HG02885 (cell line): ENCODE results near the gene MTHFR.

Experiments used
- ATAC-seq: cut with Tn5 transposase; IDR thresholded peaks from one replicate; pipeline ENCODE4 v1.9.1; 2021; ENCODE audit warnings: mild to moderate bottlenecking; ENCODE audit not compliant: unreplicated experiment, poor library complexity

Gene MTHFR

DNA sequence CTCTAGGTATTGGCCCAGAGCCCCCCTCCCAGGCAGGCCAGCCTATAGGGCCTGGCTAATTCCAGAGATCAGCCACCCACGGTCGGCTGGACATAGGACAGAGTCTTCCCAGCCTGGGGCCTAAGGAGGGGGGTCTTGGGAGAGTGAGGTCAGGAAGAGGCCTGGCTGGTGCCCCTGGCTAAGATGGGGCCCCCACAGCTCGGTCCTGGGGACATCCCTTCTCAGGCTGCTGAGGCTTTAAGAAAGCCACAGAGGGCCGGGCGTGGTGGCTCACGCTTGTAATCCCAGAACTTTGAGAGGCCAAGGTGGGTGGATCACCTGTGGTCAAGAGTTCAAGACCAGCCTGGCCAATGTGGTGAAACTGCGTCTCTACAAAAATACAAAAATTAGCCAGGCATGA is 41.2 kb downstream of the MTHFR start:
- no peak for ATAC-seq

DNA sequence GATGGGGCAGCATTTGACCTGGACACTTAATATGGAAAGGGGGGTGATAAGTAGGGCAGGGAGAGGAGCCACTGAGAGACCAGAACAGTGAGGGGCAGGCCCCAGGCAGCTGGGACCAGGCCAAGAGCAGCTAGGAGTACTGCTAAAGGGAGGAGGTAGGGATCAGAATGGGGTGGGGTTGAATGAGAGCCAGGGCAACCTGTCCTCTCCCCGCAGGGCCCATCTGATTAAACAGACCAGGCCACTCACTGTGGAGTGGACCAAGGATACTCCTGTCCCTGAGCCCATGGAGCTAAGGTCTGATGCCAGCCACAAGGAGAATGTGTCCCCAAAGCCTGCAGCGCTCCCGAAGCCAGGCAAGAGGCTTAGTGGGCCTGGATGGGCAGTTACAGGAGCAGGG is 41.6 kb downstream of the MTHFR start:
- ATAC-seq, result no peak

DNA sequence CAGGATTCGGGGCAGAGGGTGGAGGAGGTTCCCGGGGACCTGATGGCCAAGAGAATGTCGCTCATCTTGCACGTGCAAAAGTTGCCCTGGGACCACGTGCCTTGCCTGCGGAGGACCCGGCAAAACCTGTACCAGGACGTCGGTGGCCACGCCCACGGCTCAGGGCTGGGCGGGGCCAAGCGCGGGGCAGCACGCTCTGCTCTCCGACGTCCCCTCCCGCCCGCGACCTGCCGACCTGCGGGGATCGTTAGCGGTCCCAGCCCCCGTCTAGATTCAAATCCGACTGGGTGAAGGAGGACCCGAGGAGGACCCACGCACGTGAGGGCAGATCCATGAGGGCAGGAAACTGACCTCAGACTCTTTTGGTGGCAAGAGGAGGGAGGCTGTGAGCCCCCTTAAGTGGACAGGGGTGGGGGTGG is 43.8 kb downstream of the MTHFR start, which contains the start of gene C1orf167:
Gene C1orf167 (plus strand): TSS at position 206 of the 419 bp plus-strand sequence. CDS start 2,208 bp downstream, outside the sequence.
- ATAC-seq, result no peak

DNA sequence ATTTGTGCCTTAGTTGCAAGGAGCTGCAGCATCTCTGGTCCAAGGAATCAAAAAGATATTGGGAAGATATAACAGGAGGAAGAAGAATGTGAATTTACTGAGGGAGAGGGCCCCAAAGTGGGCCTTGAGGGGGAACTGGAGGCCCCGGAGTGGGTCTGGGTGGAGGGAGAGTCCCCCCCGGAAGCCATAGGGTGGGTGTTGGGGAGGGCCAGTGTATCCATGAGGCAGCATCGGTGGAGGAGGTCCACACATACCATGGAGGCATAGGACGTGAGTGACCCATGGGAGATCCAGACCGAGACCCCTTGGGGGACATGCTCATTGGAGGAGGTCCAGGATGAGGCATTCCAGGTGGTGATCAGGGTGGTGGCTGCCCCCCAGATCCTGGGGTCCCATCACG is 44.5 kb downstream of the MTHFR start:
- no peak for ATAC-seq

DNA sequence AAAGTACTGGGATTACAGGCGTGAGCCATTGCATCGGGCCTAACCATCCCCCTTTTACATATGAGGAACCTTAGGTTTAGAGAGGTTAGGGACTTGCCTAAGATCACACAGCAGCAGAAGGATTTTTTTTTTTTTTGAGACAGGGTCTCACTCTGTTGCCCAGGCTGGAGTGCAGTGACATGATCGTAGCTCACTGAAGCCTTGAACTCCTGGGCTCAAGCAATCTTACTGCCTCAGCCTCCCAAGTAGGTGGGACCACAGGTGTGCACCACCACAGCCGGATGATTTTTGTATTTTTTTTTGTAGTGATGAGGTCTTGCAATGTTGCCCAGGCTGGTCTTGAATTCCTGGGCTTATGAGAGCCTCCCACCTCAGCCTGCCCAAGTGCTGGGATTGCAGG is 46.0 kb downstream of the MTHFR start:
- no peak for ATAC-seq

DNA sequence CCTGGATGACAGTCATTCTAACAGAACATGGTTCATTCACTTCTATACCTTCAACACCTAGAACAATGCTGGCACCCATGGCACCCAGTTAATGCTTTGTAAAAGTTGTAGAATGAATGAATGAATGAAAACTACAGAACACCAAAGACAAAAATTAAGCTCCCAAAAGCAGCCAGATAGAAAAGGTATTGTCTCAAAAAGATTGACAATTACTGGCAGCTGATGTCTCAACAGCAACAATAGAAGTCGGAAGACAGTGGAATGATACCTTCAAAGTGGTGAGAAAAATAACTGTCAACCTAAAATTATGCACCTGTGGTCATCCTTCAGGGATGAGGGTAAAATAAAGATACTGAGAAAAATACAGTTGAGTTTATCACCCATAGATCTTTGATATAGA is 48.7 kb downstream of the MTHFR start:
- no peak for ATAC-seq

DNA sequence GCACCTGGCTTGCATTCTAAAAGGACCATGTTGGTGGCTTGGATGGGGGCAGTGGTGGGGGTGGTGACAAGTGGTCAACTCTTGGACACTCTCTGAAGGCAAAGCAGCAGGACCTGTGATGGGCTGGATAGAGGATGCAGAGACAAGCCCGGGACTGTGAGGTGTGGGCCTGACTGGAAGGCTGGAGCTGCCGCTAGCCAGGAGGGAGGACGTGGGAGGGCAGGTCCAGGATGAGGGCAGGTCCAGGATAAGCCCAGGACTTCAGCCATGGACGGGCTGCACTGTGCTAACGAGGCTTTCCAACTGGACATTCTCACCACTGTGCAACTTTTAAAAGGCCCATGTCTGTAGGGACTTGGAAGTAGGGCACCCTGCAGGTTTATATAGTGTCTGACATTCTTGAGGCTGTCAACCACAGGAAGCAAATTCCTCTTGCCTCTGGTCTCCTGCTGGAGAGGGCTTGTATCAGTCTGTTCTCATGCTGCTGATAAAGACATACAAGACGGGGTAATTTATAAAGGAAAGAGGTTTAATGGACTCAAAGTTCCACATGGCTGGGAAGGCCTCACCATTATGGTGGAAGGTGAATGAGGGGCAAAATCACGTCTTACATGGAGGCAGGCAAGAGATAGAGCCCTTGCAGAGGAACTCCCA is 52.1 kb downstream of the MTHFR start:
- no peak for ATAC-seq

DNA sequence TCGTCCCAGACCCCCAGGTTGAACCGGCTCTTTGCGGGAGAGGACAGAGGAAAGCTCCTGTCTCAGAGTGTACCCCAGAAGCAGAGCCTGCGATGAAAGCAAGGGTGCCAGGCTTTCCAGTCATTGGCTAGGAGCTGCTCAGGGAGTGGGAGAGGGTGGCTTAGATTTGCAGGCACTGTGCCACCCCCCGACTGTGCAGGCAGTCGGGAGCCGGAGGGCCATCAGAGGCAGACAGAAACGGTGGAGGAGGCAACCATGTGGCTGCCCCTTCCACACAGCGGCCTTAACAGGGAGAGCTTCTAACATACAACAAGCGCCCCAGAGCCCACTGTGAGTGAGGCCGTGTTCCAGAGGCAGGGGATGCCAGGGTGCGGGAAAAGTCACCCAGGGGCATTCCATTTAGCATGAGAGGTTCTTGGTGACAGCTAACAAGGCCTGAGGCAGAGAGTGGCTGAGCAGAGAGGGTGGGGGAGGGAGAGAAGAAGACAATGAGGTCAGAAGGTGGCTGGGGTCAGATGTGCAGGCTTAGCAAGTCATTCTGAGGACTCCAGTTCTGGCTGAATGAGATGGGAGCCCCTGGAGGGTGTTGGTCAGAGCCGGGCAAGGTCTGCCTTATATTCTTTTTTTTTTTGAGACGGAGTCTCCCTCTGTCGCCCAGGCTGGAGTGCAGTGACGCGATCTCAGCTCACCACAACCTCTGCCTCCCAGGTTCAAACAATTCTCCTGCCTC is 53.2 kb downstream of the MTHFR start:
- ATAC-seq, result no peak

DNA sequence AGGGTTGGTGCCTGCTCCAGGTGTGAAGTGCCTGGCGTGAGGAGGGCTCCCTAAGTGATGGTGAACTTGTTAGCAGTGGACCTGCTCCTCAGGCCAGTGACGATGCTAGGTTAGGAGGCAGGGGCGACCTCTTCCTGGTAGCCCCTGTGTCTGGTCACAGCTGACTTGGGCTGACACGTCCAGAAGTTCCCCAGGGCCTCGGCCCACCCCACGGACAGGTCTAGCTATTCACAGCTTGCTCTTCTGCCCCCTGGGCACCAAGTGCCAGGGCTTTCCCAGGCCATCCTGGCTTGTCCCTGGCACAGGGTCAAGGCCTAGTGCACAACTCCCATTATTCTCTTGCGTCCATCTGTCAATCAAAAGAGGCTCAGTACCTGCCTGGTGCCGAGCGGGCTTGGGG is 54.7 kb downstream of the MTHFR start:
- no peak for ATAC-seq

- ATAC-seq, result no peak
These were observed 55.8 kb downstream of the MTHFR start for GRCh38 chr1:11749996-11750395.

DNA sequence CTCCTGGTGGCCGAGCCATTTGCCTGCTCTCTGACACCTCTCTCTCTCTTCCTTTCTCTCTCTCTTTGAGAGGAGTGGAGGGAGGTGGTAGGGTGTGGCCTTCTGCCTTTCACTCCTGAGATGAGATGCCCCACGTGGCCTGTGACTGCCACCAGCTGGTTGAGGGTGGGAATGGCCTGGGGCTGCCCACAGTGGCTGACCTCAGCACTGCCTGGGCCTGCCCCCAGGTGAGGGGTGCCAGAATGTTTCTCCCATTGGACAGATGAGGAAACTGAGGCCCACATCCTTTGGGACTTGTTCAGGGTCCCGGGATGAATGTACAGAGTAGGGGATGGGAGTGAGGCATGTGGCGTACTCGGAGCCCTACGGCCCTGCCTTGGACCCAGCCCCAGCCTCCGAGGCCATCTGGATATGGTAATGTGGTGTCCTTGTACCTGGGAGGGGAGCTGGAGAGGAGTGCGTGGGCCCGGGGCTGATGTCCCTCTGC is 56.5 kb downstream of the MTHFR start:
- no peak for ATAC-seq

DNA sequence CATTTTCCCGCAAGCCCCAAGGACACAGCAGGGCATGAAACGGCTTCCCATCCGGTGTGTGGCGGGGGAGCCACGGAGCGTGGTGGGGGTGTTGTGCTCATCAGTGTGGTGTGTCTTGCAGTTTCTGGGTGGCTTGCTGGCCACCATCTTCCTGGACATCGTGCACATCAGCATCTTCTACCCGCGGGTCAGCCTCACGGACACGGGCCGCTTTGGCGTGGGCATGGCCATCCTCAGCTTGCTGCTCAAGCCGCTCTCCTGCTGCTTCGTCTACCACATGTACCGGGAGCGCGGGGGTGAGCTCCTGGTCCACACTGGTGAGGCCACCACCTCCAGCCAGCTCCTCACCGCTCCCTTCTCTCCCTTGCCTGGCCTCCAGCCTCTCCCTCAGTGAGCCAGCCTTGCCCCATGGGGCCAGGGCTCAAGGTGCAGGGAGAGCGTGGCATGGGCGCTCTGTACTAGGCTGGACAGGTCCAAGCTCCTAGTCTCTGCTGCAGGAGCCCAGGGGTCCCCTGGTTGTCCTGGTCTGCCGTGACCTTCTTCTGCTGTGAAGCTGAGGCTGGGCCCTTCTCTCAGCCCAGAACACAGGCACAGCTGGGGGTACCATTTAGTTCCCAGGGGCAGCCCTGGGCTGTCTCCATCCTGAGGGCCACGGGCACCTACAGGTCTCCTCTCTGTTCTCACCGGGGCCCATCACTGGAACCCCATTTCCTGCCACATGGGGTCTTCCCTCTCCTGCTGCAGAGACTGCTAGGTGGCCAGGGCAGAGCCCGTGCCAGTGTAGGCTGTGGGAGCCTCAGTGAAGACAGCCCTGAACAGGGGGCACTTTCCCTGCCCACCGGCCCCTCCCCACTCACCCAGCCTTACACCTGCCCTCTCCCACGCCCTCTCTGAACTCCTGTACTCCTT is 57.2 kb downstream of the MTHFR start:
- ATAC-seq, result no peak

DNA sequence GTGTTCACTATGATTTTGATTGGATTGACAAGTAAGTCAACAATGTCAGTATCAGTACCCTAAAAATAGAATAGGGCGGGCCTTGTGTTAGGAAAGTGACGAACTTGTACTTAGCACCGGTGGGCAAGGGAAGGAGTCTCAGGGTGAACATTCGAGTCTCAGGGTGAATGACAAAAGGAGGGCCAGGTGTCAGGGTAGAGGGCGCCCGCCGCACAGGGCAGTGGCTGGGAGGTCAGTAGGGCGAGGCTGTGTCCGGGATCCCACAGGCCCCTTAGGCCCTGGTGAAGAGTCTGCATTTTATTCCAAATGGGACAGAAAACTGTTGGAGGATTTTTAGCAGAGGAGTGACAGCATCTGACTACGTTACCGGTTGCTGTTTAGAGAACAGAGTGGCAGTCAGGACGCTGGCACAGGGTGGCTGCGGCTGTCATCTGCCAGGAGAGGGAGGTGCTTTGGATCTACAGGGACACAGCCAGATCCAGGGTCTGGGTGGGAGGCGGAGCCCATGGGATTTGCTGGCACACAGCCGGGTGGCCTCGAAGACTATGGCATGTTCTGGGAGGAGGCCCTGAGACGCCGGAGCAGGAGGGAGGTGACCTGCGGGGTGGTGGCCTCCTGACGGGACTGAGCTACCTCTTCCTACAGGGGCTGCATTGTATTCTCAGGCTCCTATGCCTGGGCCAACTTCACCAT is 58.8 kb downstream of the MTHFR start:
- no peak for ATAC-seq

GRCh38 chr1:11746092-11746491 is 59.7 kb downstream of the MTHFR start:
- ATAC-seq, result no peak

DNA sequence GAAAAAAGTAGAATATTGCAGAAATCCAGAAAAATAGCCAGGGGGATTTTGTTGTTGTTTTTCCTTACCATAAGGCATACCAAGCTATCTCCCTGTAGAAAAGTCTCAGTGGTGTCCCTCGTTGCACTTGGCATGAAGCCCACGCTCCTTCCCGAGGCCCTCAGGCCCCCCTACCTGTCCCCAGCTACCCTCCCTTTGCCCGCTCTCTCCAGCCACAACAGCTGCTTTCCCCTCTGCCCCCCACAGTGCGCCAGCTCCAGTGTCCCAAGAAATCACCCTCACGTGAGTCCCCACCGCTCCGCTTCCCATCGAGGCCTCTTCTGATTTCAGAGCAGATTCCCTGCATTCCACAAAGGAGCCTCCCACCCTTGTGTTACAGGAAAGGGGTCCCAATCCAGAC is 61.5 kb downstream of the MTHFR start:
- ATAC-seq, result no peak

- ATAC-seq, result no peak
These were observed 63.7 kb downstream of the MTHFR start for GRCh38 chr1:11741919-11742558.

DNA sequence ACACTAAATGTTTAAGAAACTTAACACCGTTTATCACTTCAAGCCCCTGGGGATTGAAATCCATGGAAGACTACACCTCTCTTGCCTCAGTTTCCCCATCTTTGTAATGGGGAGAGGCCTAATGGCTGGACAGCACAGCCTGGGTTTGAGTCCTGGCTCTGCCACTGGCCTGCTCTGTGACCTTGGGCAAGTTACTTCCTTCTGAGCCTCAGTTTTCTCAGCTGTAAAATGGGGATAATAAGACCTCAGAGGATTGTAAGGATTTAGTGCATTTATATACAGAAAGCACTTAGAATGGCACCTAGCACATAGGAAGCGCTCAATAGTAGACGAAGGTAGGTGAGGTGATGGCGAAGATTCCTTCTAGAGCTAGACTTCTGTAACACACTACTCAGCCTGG is 64.3 kb downstream of the MTHFR start:
- no peak for ATAC-seq

DNA sequence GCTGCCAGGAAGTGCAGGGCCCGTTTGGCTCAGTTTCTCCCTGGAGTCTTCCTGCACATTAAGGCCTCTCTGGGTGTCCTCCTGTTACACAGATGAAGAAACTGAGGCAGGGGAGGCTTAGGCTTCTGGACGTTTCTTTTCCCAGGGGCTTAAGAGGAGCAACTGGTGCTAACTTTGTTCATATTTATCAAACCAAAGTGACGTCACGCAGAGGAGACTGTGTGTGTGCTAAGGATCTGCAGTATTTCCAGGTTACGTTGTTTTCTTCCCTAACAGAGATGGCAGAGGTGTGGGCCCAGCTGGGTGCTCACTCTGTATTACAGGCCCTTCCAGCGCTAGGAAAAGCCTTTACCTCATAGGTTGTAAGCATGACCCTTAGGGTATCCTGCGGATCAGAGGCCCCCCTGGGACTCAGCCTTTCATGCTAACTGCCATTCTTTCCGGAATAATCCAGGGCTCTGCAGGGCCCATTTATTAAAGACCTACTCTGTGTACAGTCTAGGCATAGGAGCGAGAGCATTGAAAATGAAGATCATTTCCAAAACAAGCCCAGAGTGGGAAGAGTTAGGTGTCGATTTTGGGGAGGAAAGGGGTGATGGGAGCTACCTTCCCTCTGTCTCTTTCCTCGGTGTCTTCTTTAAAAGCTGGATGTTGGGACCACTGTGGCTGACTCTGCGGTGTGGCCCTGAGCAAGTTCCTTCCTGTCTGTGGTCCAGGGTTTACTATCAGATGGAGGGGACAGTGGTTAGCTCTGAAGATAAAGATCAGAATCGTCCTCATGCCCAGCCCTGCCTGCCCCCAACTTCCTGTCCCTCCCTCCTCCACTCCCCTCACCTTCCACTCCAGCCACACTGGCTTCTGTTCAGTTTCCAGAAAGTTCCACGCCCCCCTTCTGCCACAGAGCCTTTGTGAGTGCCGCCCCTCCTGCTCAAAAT is 65.2 kb downstream of the MTHFR start:
- ATAC-seq, result no peak

GRCh38 chr1:11738783-11739182 is 67.0 kb downstream of the MTHFR start:
- ATAC-seq, result no peak
